ENCODE results near the gene TAX1BP1.
"Not testable (repeated sequence)": the region's sequence is repeated elsewhere in the genome, so short reads cannot be mapped to it uniquely, and the experiment has no call there.

The TAX1BP1 gene

GRCh38 chr7:27740449-27741086 is 606 bp downstream of the TAX1BP1 start:
- DNase-seq: peak; percentile 85

- not testable (repeated sequence) for DNase-seq
Measured at GRCh38 chr7:27742091-27742710, 2.2 kb downstream of the TAX1BP1 start.

- no peak for DNase-seq
Measured at GRCh38 chr7:27745064-27745583, 5.2 kb downstream of the TAX1BP1 start.

GRCh38 chr7:27746486-27746885 is 6.5 kb downstream of the TAX1BP1 start:
- DNase-seq: no peak

- no peak for DNase-seq
Measured at GRCh38 chr7:27746978-27747377, 7.0 kb downstream of the TAX1BP1 start.

- DNase-seq: no peak
Measured at GRCh38 chr7:27747589-27748368, 7.8 kb downstream of the TAX1BP1 start.

GRCh38 chr7:27750316-27750715 is 10.4 kb downstream of the TAX1BP1 start:
- DNase-seq: no peak

GRCh38 chr7:27751888-27752660 is 12.1 kb downstream of the TAX1BP1 start:
- no peak for DNase-seq

- DNase-seq: no peak
Measured at GRCh38 chr7:27753863-27754262, 13.9 kb downstream of the TAX1BP1 start.

- no peak for DNase-seq
Measured at GRCh38 chr7:27756298-27756697, 16.3 kb downstream of the TAX1BP1 start.

- no peak for DNase-seq
Measured at GRCh38 chr7:27759491-27759890, 19.5 kb downstream of the TAX1BP1 start.

GRCh38 chr7:27762062-27762461 is 22.1 kb downstream of the TAX1BP1 start:
- no peak for DNase-seq

GRCh38 chr7:27763983-27764508 is 24.1 kb downstream of the TAX1BP1 start:
- no peak for DNase-seq

GRCh38 chr7:27765841-27766240 is 25.9 kb downstream of the TAX1BP1 start:
- no peak for DNase-seq

GRCh38 chr7:27767374-27767773 is 27.4 kb downstream of the TAX1BP1 start:
- no peak for DNase-seq

GRCh38 chr7:27771111-27771510 is 31.1 kb downstream of the TAX1BP1 start:
- DNase-seq: no peak

- DNase-seq: no peak
Measured at GRCh38 chr7:27774717-27775328, 34.9 kb downstream of the TAX1BP1 start.

- DNase-seq: no peak
Measured at GRCh38 chr7:27775782-27776181, 35.8 kb downstream of the TAX1BP1 start.

- no peak for DNase-seq
Measured at GRCh38 chr7:27777662-27778061, 37.7 kb downstream of the TAX1BP1 start.

GRCh38 chr7:27779873-27780272 is 39.9 kb downstream of the TAX1BP1 start:
- no peak for DNase-seq

- no peak for DNase-seq
Measured at GRCh38 chr7:27781188-27781587, 41.2 kb downstream of the TAX1BP1 start.

- no peak for DNase-seq
Measured at GRCh38 chr7:27782849-27783248, 42.9 kb downstream of the TAX1BP1 start.
